ENCODE measurements around the gene SCARF1.

DNA sequence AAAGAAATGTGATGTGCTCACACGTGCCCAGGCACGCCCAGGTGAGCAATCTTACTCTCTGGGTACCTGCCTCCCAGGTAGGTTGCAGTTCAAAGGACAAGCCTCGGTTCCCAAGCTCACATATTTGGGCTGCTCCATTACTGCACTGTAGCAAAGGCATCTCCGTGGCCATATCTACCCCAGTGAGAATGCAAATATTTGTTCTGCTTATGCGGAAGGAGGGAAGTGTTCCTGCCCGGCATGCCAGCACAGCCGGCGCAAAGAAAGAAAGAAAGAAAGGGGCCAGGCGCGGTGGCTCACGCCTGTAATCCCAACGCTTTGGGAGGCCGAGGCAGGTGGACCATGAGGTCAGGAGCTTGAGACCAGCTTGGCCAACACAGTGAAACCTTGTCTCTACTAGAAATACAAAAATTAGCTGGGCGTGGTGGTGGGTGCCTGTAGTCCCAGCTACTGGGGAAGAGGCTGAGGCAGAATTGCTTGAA is 47.6 kb downstream of the SCARF1 start:
- TF ChIP-seq, protein P1, sequence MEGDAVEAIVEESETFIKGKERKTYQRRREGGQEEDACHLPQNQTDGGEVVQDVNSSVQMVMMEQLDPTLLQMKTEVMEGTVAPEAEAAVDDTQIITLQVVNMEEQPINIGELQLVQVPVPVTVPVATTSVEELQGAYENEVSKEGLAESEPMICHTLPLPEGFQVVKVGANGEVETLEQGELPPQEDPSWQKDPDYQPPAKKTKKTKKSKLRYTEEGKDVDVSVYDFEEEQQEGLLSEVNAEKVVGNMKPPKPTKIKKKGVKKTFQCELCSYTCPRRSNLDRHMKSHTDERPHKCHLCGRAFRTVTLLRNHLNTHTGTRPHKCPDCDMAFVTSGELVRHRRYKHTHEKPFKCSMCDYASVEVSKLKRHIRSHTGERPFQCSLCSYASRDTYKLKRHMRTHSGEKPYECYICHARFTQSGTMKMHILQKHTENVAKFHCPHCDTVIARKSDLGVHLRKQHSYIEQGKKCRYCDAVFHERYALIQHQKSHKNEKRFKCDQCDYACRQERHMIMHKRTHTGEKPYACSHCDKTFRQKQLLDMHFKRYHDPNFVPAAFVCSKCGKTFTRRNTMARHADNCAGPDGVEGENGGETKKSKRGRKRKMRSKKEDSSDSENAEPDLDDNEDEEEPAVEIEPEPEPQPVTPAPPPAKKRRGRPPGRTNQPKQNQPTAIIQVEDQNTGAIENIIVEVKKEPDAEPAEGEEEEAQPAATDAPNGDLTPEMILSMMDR (IDR thresholded peaks at IDR 0.05): no peak
- no peak for TF ChIP-seq POLR2A (IDR thresholded peaks at IDR 0.05)
- no peak for TF ChIP-seq EP300 (IDR thresholded peaks at IDR 0.05)

All from ovary (tissue), 3 donors.